B cell (primary cell): ENCODE measurements around the gene FAM114A2. TPM values are rescaled to one million over a fixed set of nuclear protein-coding genes. Genes with fewer than 3 reads are reported as not detected.

Experiments used
- ATAC-seq: fragments of 200-7000 bp; cut with Tn5 transposase; one replicate; pipeline ENCODE4 v1.10.0; 2021; ENCODE audit warnings: low read depth, mild to moderate bottlenecking, moderate number of reproducible peaks, moderate library complexity
- CTCF ChIA-PET: fragments of 350-600 bp; sonication (Branson Sonifier 250); formaldehyde crosslinking; loops from one replicate; lab custom pipeline; 2021; ENCODE audit warnings: antibody characterized with exemption, inconsistent platforms; lab: Charles Lee
- POLR2A ChIA-PET: fragments of 350-600 bp; sonication (Branson Sonifier 250); formaldehyde crosslinking; loops from one replicate; lab custom pipeline; 2021; ENCODE audit warnings: antibody characterized with exemption; lab: Charles Lee
- DNase-seq: peaks from one replicate; pipeline ENCODE4 v3.0.0; 2013
- H2AFZ ChIP-seq: 2 replicates; pipeline ENCODE4 v1.6.1; 2012; ENCODE audit warnings: mild to moderate bottlenecking, low read depth, low read length; ENCODE audit not compliant: insufficient read depth, poor library complexity, severe bottlenecking
- H3K27ac ChIP-seq, 2 donors: 1 replicate in 1 of 2; 2 replicates in 1 of 2; pipeline ENCODE4 v1.5.1; 2012 to 2013; ENCODE audit warnings: low read length in 2 of 2, mild to moderate bottlenecking in 2 of 2, moderate library complexity in 1 of 2
- H3K27me3 ChIP-seq, 4 experiments: fragments of 200-600 bp in 1 of 4; sonication (generic) in 1 of 4; replicated peaks in 1 of 4; 1 replicate in 2 of 4; 2 replicates in 2 of 4; pipeline versions ENCODE4 v1.6.1 to v1.7.0; 2013 to 2016; ENCODE audit warnings: low read length in 3 of 4, mild to moderate bottlenecking in 2 of 4, mixed read lengths in 1 of 4, moderate library complexity in 1 of 4; ENCODE audit not compliant: insufficient read depth in 4 of 4, control insufficient read depth in 3 of 4; ENCODE audit errors: control extremely low read depth in 1 of 4
- H3K36me3 ChIP-seq, 2 experiments: replicated peaks in 1 of 2; 1 replicate in 1 of 2; 2 replicates in 1 of 2; pipeline versions ENCODE4 v1.6.1 to v1.7.1; 2013; ENCODE audit warnings: low read length in 1 of 2; ENCODE audit not compliant: insufficient read depth in 2 of 2, control insufficient read depth in 1 of 2; ENCODE audit errors: control extremely low read depth in 1 of 2, extremely low read depth in 1 of 2
- H3K4me1 ChIP-seq, 2 donors: fragments of 200-600 bp in 1 of 2; sonication (generic) in 1 of 2; 1 replicate in 1 of 2; 2 replicates in 1 of 2; pipeline versions ENCODE4 v1.5.1 to v1.6.1; 2013 to 2017; ENCODE audit warnings: low read length in 2 of 2; ENCODE audit not compliant: control insufficient read depth in 2 of 2, insufficient read depth in 2 of 2
- H3K4me2 ChIP-seq: replicated peaks from 2 replicates; pipeline ENCODE3; 2012; ENCODE audit warnings: mild to moderate bottlenecking, low read depth, low read length; ENCODE audit not compliant: poor library complexity, severe bottlenecking
- H3K4me3 ChIP-seq, 5 experiments: fragments of 200-600 bp in 1 of 5; sonication (generic) in 1 of 5; 1 replicate in 3 of 5; 2 replicates in 2 of 5; pipeline versions ENCODE4 v1.5.1 to v1.7.0; 2011 to 2016; ENCODE audit warnings: low read length in 4 of 5, mild to moderate bottlenecking in 4 of 5, low read depth in 2 of 5, control low read depth in 1 of 5, moderate library complexity in 1 of 5; ENCODE audit not compliant: insufficient read depth in 1 of 5; ENCODE audit errors: control extremely low read depth in 1 of 5, extremely low read depth in 1 of 5
- H3K79me2 ChIP-seq: fragments of 200-600 bp; sonication (generic); one replicate; pipeline ENCODE4 v1.6.0; 2016; ENCODE audit warnings: low read length; ENCODE audit not compliant: control insufficient read depth, insufficient read depth
- H3K9ac ChIP-seq: fragments of 200-600 bp; sonication (generic); 2 replicates; pipeline ENCODE4 v1.6.1; 2017; ENCODE audit warnings: mild to moderate bottlenecking, low read length, moderate library complexity
- H3K9me3 ChIP-seq, 3 donors: one replicate each; pipeline versions ENCODE4 v1.6.1 to v1.7.1; 2013; ENCODE audit warnings: low read length in 2 of 3; ENCODE audit not compliant: control insufficient read depth in 2 of 3, insufficient read depth in 1 of 3; ENCODE audit errors: control extremely low read depth in 1 of 3
- H4K20me1 ChIP-seq: 2 replicates; pipeline ENCODE4 v1.6.0; 2012; ENCODE audit warnings: mild to moderate bottlenecking, low read length; ENCODE audit not compliant: insufficient read depth, control insufficient read depth, poor library complexity, severe bottlenecking
- H3K27ac Mint-ChIP-seq: one replicate; pipeline ENCODE4 v1.8.0; 2021; ENCODE audit warnings: mixed read lengths
- H3K27me3 Mint-ChIP-seq: one replicate; pipeline ENCODE4 v1.8.0; 2021; ENCODE audit warnings: mixed read lengths
- H3K4me1 Mint-ChIP-seq: one replicate; pipeline ENCODE4 v1.8.0; 2021; ENCODE audit warnings: mixed read lengths
- H3K4me3 Mint-ChIP-seq: one replicate; pipeline ENCODE4 v1.8.0; 2021; ENCODE audit warnings: mixed read lengths
- H3K9me3 Mint-ChIP-seq: one replicate; pipeline ENCODE4 v1.8.0; 2022; ENCODE audit warnings: mixed read lengths; ENCODE audit not compliant: insufficient read depth
- EZH2 ChIP-seq: IDR thresholded peaks from 2 replicates; pipeline ENCODE4 v1.6.1; 2012; ENCODE audit warnings: borderline replicate concordance, low read depth, mild to moderate bottlenecking, moderate library complexity, low read length; ENCODE audit not compliant: insufficient read depth, poor library complexity, severe bottlenecking
- WGBS: methylation state at CpG from one replicate; pipeline ENCODE4 v1.1.5; 2013; ENCODE audit warnings: missing lambda C conversion rate; ENCODE audit not compliant: insufficient coverage; 5-methylcytosine and 5-hydroxymethylcytosine counted together
- intact Hi-C: fragments of 100-400 bp; cut with micrococcal nuclease; formaldehyde crosslinking; loops from one replicate; pipeline ENCODE4 v1.10.0; 2022
- polyA plus RNA-seq: library from polyadenylated mRNA; depleted of rRNA; stranded (reverse); fragments of >200 nt; gene quantifications from 2 replicates; pipeline ENCODE4 v1.2.3, GENCODE V29; 2012
- total RNA-seq, 2 donors: library from RNA; stranded (reverse); fragments of 120-200 nt in 1 of 2; gene quantifications; 1 replicate in 1 of 2; 2 replicates in 1 of 2; pipeline versions ENCODE4 v1.2.3 to v1.2.4, GENCODE V29; 2013 to 2022
- TF ChIP-seq, protein P1 (sequence below): fragments of 200-600 bp; IDR thresholded peaks from one replicate; pipeline ENCODE4 v1.8.0; 2022; ENCODE audit warnings: antibody characterized with exemption, mild to moderate bottlenecking

Gene FAM114A2
- total and polyA plus RNA-seq, 2 donors (not counting 1 experiment from before 2014, with no cell fraction given), result 6.0 to 34.2 TPM

DNA sequence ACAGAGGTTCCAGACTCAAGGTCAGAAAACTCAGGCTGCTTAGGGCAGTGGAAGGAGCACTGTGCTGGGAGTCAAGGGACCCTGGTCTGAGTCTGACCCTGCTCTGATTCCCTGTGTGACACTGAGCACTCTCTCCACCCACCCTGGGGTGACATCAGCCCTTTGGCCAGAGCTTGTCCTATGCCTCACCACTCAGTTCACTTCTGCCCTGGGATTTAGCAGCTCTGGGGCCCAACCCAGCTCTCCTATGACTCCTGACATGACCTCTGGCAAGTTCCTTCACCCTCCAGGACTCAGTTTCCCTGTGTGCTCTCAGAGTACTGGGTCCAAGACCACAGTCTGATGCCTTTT, 63.9 kb downstream of the FAM114A2 start:
- intact Hi-C loops, result no loop called here
- H3K4me1 Mint-ChIP-seq, result no peaks in the 10 kb centered on the region
- Histone ChIP-seq H3K4me1 (peaks cover 0 to 3% of the 10 kb centered on the region in 2 donors), H3K9me3 (no peaks in the 10 kb centered on the region), H3K4me3 (no peak overlapping the region), H3K27me3 (peaks cover 0 to 8% (median 3%) of the 10 kb centered on the region in 4 experiments), H3K4me2 (no peak overlapping the region), H3K27ac (no peak overlapping the region), H4K20me1 (no peaks in the 10 kb centered on the region), H3K9ac (no peak overlapping the region), H3K79me2 (no peaks in the 10 kb centered on the region), H2AFZ (no peak overlapping the region), H3K36me3 (no peaks in the 10 kb centered on the region)
- no peak for ATAC-seq
- DNase-seq, result no peak
- H3K4me3 Mint-ChIP-seq, result no peak overlapping the region
- no peak overlapping the region for H3K27ac Mint-ChIP-seq
- CTCF ChIA-PET, result interaction anchor here (0.6 to 3.9 kb wide), 20 partner anchors 9 to 756 kb away, joined by 3 to 26 read pairs (median 4); no protein-coding TSS in a partner anchor
- POLR2A ChIA-PET, result no interaction called here
- H3K27me3 Mint-ChIP-seq, result peaks cover 32% of the 10 kb centered on the region
- H3K9me3 Mint-ChIP-seq, result no peaks in the 10 kb centered on the region
- TF ChIP-seq, protein P1, sequence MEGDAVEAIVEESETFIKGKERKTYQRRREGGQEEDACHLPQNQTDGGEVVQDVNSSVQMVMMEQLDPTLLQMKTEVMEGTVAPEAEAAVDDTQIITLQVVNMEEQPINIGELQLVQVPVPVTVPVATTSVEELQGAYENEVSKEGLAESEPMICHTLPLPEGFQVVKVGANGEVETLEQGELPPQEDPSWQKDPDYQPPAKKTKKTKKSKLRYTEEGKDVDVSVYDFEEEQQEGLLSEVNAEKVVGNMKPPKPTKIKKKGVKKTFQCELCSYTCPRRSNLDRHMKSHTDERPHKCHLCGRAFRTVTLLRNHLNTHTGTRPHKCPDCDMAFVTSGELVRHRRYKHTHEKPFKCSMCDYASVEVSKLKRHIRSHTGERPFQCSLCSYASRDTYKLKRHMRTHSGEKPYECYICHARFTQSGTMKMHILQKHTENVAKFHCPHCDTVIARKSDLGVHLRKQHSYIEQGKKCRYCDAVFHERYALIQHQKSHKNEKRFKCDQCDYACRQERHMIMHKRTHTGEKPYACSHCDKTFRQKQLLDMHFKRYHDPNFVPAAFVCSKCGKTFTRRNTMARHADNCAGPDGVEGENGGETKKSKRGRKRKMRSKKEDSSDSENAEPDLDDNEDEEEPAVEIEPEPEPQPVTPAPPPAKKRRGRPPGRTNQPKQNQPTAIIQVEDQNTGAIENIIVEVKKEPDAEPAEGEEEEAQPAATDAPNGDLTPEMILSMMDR, result no peak
- TF ChIP-seq EZH2, result no peak

DNA sequence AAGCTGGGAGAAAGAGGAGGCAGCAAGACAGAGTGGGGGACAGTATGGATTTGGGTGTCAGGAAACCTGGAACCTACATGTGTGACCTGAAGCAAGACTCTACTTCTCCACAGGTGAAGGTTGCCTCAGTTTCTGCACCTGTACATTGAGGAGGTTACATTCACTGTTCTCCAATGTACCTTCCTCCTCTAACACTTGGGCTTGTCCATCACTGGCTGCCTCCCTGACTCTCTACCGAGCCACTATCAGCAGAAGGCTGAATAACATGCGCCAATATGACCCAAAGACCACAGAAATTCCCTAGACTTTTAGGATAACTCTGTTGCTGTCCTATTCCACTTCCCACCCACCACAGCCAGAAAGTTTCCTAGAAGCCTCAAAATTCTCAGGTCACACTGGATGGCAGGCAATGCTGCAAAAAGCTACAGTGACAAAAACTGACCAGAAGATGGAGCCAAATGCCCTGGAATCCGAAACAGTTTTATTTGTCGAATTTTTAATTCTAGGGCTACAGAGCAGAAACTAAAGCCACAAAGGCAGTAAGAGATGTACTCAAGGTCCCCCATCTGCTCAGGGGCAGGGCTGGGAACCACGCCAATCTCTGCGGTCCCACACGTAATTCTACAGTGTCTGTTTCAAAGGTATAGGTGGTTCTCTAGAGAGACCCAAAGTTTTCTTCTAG, 64.4 kb downstream of the FAM114A2 start:
- WGBS, result 22% methylated on average over 7 of the region's 7 CpGs
- no peak for ATAC-seq
- peaks cover 32% of the 10 kb centered on the region for H3K27me3 Mint-ChIP-seq

More for the DNA sequence above, 64.4 kb downstream of the FAM114A2 start:
- Mint-ChIP-seq H3K9me3 (no peaks in the 10 kb centered on the region), H3K4me1 (no peaks in the 10 kb centered on the region), H3K4me3 (no peak overlapping the region), H3K27ac (no peak overlapping the region)
- CTCF ChIA-PET, result interaction anchor here (0.6 to 3.9 kb wide), 19 partner anchors 9 to 663 kb away, joined by 3 to 26 read pairs (median 4); no protein-coding TSS in a partner anchor
- POLR2A ChIA-PET, result interaction anchor here (0.6 kb wide), 1 partner anchor 529 kb away, joined by 3 read pairs; no protein-coding TSS in a partner anchor
- H4K20me1 ChIP-seq, result no peaks in the 10 kb centered on the region
- no peak overlapping the region for H3K9ac ChIP-seq
- peaks cover 0 to 3% of the 10 kb centered on the region in 2 donors for H3K4me1 ChIP-seq
- no peak overlapping the region for H3K4me3 ChIP-seq
- intact Hi-C loops, result no loop called here
- peaks cover 0 to 8% (median 3%) of the 10 kb centered on the region in 4 experiments for H3K27me3 ChIP-seq
- TF ChIP-seq, protein P1, result peak; percentile 80
- TF ChIP-seq EZH2, result no peak
- no peaks in the 10 kb centered on the region for H3K9me3 ChIP-seq
- no peaks in the 10 kb centered on the region for H3K79me2 ChIP-seq
- no peak overlapping the region for H3K27ac ChIP-seq
- H3K4me2 ChIP-seq, result no peak overlapping the region
- DNase-seq, result peak; percentile 49
- no peak overlapping the region for H2AFZ ChIP-seq
- H3K36me3 ChIP-seq, result no peaks in the 10 kb centered on the region
